OCI-LY7 (cell line): Measurements from ENCODE around the gene INSIG1. TPM values are rescaled to one million over a fixed set of nuclear protein-coding genes. Genes with fewer than 3 reads are reported as not detected.

Source experiments
- BruUV-seq: library from RNA; stranded (reverse); fragments of 400-500 nt; replicated peaks from 2 replicates; lab custom pipeline; 2021; lab: Mats Ljungman, UMichigan
- CTCF ChIA-PET: fragments of 300-600 bp; sonication (Branson Sonifier 250); formaldehyde crosslinking; loops from one replicate; lab custom pipeline; 2022; ENCODE audit warnings: antibody characterized with exemption; ENCODE audit not compliant: unreplicated experiment; lab: Charles Lee
- POLR2A ChIA-PET: fragments of 300-600 bp; sonication (Branson Sonifier 250); formaldehyde crosslinking; loops from one replicate; lab custom pipeline; 2022; ENCODE audit warnings: antibody characterized with exemption; lab: Charles Lee
- DNase-seq: peaks from one replicate; pipeline ENCODE4 v3.0.0-alpha.2; 2015; ENCODE audit warnings: low spot score
- H2AFZ ChIP-seq: fragments of 200-600 bp; sonication (generic), shearing (Covaris generic); 2 replicates; pipeline ENCODE4 v1.6.1; 2014; ENCODE audit warnings: mild to moderate bottlenecking, antibody characterized with exemption, low read length, moderate library complexity
- H3K27ac ChIP-seq: fragments of 200-600 bp; sonication (generic); 2 replicates; pipeline ENCODE4 v1.5.1; 2014; ENCODE audit warnings: mixed run types, low read depth, mild to moderate bottlenecking, moderate library complexity, low read length, inconsistent platforms; ENCODE audit not compliant: poor library complexity, severe bottlenecking
- H3K36me3 ChIP-seq: fragments of 200-600 bp; sonication (generic); 2 replicates; pipeline ENCODE4 v1.6.1; 2014; ENCODE audit warnings: mild to moderate bottlenecking, antibody characterized with exemption, low read length, moderate library complexity, mixed read lengths; ENCODE audit not compliant: insufficient read depth
- H3K4me1 ChIP-seq: fragments of 200-600 bp; sonication (generic); 2 replicates; pipeline ENCODE4 v1.5.1; 2014; ENCODE audit warnings: mild to moderate bottlenecking, low read length; ENCODE audit not compliant: insufficient read depth, poor library complexity, severe bottlenecking
- H3K4me2 ChIP-seq: fragments of 200-600 bp; sonication (generic); 2 replicates; pipeline ENCODE4 v1.6.1; 2014; ENCODE audit warnings: mild to moderate bottlenecking, low read length
- H3K4me3 ChIP-seq: fragments of 200-600 bp; sonication (generic); 2 replicates; pipeline ENCODE4 v1.5.1; 2014; ENCODE audit warnings: mild to moderate bottlenecking, low read depth, low read length; ENCODE audit not compliant: poor library complexity, severe bottlenecking
- H3K79me2 ChIP-seq: fragments of 200-600 bp; sonication (generic); 2 replicates; pipeline ENCODE4 v1.6.1; 2016; ENCODE audit warnings: low read depth, mild to moderate bottlenecking, low read length, moderate library complexity, mixed read lengths; ENCODE audit not compliant: insufficient read depth
- H3K9me2 ChIP-seq: fragments of 200-600 bp; sonication (generic); 2 replicates; pipeline ENCODE4 v1.6.1; 2016; ENCODE audit warnings: mild to moderate bottlenecking, low read length, mixed read lengths; ENCODE audit not compliant: insufficient read depth
- H3K9me3 ChIP-seq: fragments of 200-600 bp; sonication (generic); 2 replicates; pipeline ENCODE4 v1.6.1; 2014; ENCODE audit warnings: mild to moderate bottlenecking, mixed run types, low read length, mixed read lengths
- H4K20me1 ChIP-seq: fragments of 200-600 bp; sonication (generic); 2 replicates; pipeline ENCODE4 v1.6.1; 2014; ENCODE audit warnings: mild to moderate bottlenecking, antibody characterized with exemption, low read length, moderate library complexity, mixed read lengths; ENCODE audit not compliant: insufficient read depth
- CTCF ChIP-seq: fragments of 200-600 bp; sonication (generic); conservative IDR thresholded peaks from 2 replicates; pipeline ENCODE4 v1.5.1; 2014; ENCODE audit warnings: mild to moderate bottlenecking, antibody characterized with exemption, low read length, moderate library complexity, mixed read lengths
- EZH2phosphoT487 ChIP-seq: fragments of 200-600 bp; sonication (generic); IDR thresholded peaks from 2 replicates; pipeline ENCODE4 v1.6.1; 2018; ENCODE audit warnings: low read depth, borderline replicate concordance, mild to moderate bottlenecking, mixed run types, antibody characterized with exemption, low read length, moderate library complexity, mixed read lengths
- intact Hi-C: fragments of 100-400 bp; cut with micrococcal nuclease; formaldehyde crosslinking; loops from one replicate; pipeline ENCODE4 v1.10.0; 2022; ENCODE audit not compliant: unreplicated experiment
- total RNA-seq, 2 experiments: library from RNA; depleted of rRNA in 1 of 2; stranded (reverse); fragments of >200 nt in 1 of 2; shearing (Covaris generic) in 1 of 2; gene quantifications; 2 replicates each; pipeline ENCODE4 v1.2.3, GENCODE V29; 2014 to 2022

Gene INSIG1
- total RNA-seq, 2 experiments from 2014 or later, result 122 to 164 TPM

DNA sequence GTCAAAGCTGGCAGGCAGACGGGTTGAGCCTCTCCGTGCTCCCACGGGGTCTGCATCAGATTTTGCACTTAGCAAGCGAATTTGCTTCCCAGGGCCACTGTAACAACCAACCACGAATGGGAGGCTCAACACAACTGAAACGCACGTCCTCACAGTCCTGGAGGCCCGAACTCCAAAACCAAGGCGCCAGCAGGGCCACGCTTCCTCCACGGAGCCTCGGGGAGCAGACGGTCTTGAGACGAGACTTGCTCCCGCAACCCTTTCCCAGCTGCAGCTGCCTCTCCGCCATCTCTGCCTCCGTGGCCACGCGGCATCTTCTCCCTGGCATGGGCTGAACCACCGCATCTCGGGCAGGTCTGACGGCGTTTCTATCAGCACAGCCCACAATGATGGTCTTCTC lies 30.2 kb upstream of the INSIG1 start:
- Histone ChIP-seq H4K20me1 (no peaks in the 10 kb centered on the region), H3K27ac (no peak overlapping the region), H3K9me3 (no peaks in the 10 kb centered on the region), H3K79me2 (no peaks in the 10 kb centered on the region), H3K4me1 (no peaks in the 10 kb centered on the region), H3K4me2 (no peak overlapping the region), H3K4me3 (no peak overlapping the region), H3K9me2 (no peaks in the 10 kb centered on the region), H3K36me3 (no peaks in the 10 kb centered on the region), H2AFZ (no peak overlapping the region)
- CTCF ChIA-PET, result no interaction called here
- DNase-seq, result no peak
- intact Hi-C loops, result no loop called here
- no TSS peak for BruUV-seq
- POLR2A ChIA-PET, result interaction anchor here (0.7 kb wide), 1 partner anchor 39 kb away, joined by 3 read pairs; no protein-coding TSS in a partner anchor
- TF ChIP-seq CTCF (no peak), EZH2phosphoT487 (no peak)

DNA sequence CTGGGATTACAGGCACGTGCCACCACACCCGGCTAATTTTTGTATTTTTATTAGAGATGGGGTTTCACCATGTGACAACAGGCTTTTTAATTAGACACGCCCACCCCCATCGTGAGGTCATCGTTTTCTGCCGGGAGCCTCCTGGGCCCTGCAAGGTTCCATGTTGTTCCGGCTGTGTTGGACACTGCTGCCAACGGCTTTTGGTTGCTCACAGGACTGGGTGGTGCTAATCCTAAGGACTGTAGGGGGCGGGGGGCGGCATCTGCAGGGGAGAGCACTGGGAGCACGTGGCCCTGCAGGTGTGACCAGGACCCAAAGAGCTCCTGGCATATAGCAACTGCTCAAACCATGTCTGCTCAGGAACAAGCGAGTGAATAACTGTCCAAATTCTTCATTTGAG lies 29.5 kb upstream of the INSIG1 start:
- no TSS peak for BruUV-seq
- CTCF ChIA-PET, result no interaction called here

More for the DNA sequence above, 29.5 kb upstream of the INSIG1 start:
- TF ChIP-seq EZH2phosphoT487, result no peak
- no peak for TF ChIP-seq CTCF
- Histone ChIP-seq H3K4me1 (no peaks in the 10 kb centered on the region), H3K9me2 (no peaks in the 10 kb centered on the region), H3K36me3 (no peaks in the 10 kb centered on the region), H2AFZ (no peak overlapping the region), H3K79me2 (no peaks in the 10 kb centered on the region), H4K20me1 (no peaks in the 10 kb centered on the region), H3K27ac (no peak overlapping the region), H3K4me3 (no peak overlapping the region), H3K4me2 (no peak overlapping the region), H3K9me3 (no peaks in the 10 kb centered on the region)
- POLR2A ChIA-PET, result no interaction called here
- no peak for DNase-seq
- intact Hi-C loops, result no loop called here
